Parathyroid adenoma (tissue), 2 donors: ENCODE measurements around the gene CLEC11A.
"Not testable (repeated sequence)": the region's sequence is repeated elsewhere in the genome, so short reads cannot be mapped to it uniquely, and the experiment has no call there.

Experiments used
- H2AFZ ChIP-seq: fragments of 300-600 bp; sonication (generic); one replicate; pipeline ENCODE4 v1.7.0; 2017; ENCODE audit warnings: antibody characterized with exemption, mild to moderate bottlenecking
- H3K27ac ChIP-seq: fragments of 300-600 bp; sonication (generic); one replicate; pipeline ENCODE4 v1.7.0; 2017
- H3K27me3 ChIP-seq: fragments of 300-600 bp; sonication (generic); one replicate; pipeline ENCODE4 v1.7.0; 2017; ENCODE audit warnings: low read length; ENCODE audit not compliant: control insufficient read depth, insufficient read depth
- H3K36me3 ChIP-seq: fragments of 300-600 bp; sonication (generic); one replicate; pipeline ENCODE4 v1.7.0; 2017; ENCODE audit warnings: low read length; ENCODE audit not compliant: control insufficient read depth, insufficient read depth
- H3K4me1 ChIP-seq: fragments of 300-600 bp; sonication (generic); one replicate; pipeline ENCODE4 v1.7.0; 2017; ENCODE audit warnings: control low read depth
- H3K4me2 ChIP-seq: fragments of 300-600 bp; sonication (generic); one replicate; pipeline ENCODE4 v1.7.0; 2017; ENCODE audit warnings: low read length
- H3K4me3 ChIP-seq: fragments of 300-600 bp; sonication (generic); one replicate; pipeline ENCODE4 v1.7.0; 2017; ENCODE audit warnings: low read depth, low read length
- H3K79me2 ChIP-seq: fragments of 300-600 bp; sonication (generic); one replicate; pipeline ENCODE4 v1.7.0; 2017; ENCODE audit warnings: control low read depth
- H3K9ac ChIP-seq: fragments of 300-600 bp; sonication (generic); one replicate; pipeline ENCODE4 v1.7.0; 2017; ENCODE audit warnings: mild to moderate bottlenecking
- H3K9me3 ChIP-seq: fragments of 300-600 bp; sonication (generic); one replicate; pipeline ENCODE4 v1.7.0; 2017; ENCODE audit warnings: low read length; ENCODE audit not compliant: control insufficient read depth
- TF ChIP-seq, protein P1 (sequence below): fragments of 300-600 bp; sonication (generic); IDR thresholded peaks from one replicate; pipeline ENCODE4 v1.7.0; 2017; ENCODE audit warnings: antibody characterized with exemption, mild to moderate bottlenecking
- donor health status: primary hyperparathyroidism.

The CLEC11A gene

DNA sequence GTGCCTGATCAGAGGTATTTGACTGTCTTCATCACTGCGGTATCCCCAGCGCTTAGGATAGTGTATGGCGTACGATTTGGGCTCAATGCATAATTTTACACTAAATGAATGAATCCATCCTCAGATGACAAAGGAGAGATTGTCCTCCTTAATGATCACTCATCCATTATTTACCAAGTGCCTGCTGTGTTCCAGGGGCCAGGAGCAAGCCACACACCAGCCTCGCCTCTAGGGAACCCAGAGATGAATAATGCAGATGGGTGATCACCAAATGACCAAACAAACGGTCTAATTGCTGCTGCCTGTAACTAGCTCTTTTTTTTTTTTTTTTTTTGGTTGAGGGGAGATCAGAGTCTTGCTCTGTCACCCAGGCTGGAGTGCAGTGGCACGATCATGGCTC lies 41.2 kb downstream of the CLEC11A start:
- Histone ChIP-seq H3K9me3 (no peaks in the 10 kb centered on the region), H3K4me3 (no peak overlapping the region), H3K36me3 (no peaks in the 10 kb centered on the region), H3K79me2 (no peaks in the 10 kb centered on the region), H3K27me3 (no peaks in the 10 kb centered on the region), H3K4me2 (no peak overlapping the region), H3K27ac (no peak overlapping the region), H3K9ac (no peak overlapping the region), H2AFZ (no peak overlapping the region), H3K4me1 (peaks cover 5% of the 10 kb centered on the region)
- TF ChIP-seq, protein P1, sequence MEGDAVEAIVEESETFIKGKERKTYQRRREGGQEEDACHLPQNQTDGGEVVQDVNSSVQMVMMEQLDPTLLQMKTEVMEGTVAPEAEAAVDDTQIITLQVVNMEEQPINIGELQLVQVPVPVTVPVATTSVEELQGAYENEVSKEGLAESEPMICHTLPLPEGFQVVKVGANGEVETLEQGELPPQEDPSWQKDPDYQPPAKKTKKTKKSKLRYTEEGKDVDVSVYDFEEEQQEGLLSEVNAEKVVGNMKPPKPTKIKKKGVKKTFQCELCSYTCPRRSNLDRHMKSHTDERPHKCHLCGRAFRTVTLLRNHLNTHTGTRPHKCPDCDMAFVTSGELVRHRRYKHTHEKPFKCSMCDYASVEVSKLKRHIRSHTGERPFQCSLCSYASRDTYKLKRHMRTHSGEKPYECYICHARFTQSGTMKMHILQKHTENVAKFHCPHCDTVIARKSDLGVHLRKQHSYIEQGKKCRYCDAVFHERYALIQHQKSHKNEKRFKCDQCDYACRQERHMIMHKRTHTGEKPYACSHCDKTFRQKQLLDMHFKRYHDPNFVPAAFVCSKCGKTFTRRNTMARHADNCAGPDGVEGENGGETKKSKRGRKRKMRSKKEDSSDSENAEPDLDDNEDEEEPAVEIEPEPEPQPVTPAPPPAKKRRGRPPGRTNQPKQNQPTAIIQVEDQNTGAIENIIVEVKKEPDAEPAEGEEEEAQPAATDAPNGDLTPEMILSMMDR, result no peak

DNA sequence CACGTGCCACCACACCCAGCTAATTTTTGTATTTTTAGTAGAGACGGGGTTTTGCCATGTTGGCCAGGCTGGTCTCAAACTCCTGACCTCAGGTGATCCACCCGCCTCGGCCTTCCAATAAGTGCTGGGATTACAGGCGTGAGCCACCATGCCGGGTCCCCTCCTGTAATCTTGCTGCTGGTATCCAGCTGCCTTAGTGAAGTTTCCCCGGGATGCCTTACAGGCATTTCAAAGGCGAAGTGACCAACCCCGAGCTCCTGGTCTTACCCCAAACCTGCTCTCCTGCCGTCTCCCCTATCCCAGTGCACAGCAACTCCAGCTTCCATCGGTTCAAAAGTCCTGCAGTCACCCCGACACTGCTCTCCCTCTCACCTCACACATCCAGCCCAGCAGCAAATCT lies 43.6 kb downstream of the CLEC11A start:
- not testable (repeated sequence) for H3K4me1 ChIP-seq, H3K9me3 ChIP-seq, H3K27ac ChIP-seq, H3K4me3 ChIP-seq, H3K9ac ChIP-seq, H3K36me3 ChIP-seq, H3K4me2 ChIP-seq, H3K79me2 ChIP-seq, H2AFZ ChIP-seq, H3K27me3 ChIP-seq

DNA sequence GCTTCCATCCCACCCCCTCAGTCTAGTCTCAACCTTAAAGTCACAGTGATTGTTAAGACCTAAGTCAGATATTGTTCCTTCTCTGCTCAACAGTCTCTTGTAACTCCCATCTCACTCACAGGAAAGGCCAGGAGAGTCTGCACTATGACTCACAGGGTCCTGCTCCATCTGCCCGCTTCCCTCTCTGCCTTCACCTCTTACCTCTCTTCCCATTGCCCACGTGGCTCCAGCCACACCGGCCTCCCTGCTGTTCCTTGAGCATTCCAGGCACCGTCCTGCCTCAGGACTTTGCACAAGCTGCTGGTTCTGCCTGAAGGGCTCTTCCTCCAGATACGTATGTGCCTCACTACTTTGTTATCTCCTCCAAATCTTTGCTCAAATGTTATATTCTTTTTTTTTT lies 44.1 kb downstream of the CLEC11A start:
- not testable (repeated sequence) for H3K4me3 ChIP-seq, H2AFZ ChIP-seq

DNA sequence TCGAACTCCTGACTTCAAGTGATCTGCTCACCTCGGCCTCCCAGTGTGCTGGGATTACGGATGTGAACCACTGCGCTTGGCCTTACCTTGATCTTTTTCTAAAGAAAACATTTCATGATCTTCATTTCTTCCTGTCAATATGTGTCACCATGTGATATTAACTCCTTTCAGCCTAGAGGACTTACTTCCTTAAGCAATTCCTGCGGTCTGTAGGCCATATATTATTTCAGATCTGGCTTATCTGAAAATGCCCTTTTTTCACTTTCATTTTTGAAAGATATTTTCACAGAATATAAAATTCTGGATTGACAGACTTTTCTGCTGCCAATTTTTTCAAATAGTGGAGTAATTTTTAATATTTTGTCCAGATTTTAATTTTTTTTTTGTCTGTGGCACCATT lies 45.1 kb downstream of the CLEC11A start:
- no peak overlapping the region for H3K4me2 ChIP-seq
- TF ChIP-seq, protein P1, result no peak
- H3K4me3 ChIP-seq, result no peak overlapping the region
- peaks cover 5% of the 10 kb centered on the region for H3K4me1 ChIP-seq
- H3K36me3 ChIP-seq, result no peaks in the 10 kb centered on the region
- no peak overlapping the region for H2AFZ ChIP-seq
- H3K9ac ChIP-seq, result no peak overlapping the region
- H3K27ac ChIP-seq, result no peak overlapping the region
- H3K79me2 ChIP-seq, result no peaks in the 10 kb centered on the region
- no peaks in the 10 kb centered on the region for H3K27me3 ChIP-seq
- H3K9me3 ChIP-seq, result no peaks in the 10 kb centered on the region

More for the DNA sequence above, 44.1 kb downstream of the CLEC11A start:
- not testable (repeated sequence) for H3K36me3 ChIP-seq, H3K4me2 ChIP-seq, H3K9me3 ChIP-seq, H3K79me2 ChIP-seq, H3K27me3 ChIP-seq, H3K9ac ChIP-seq, H3K27ac ChIP-seq, H3K4me1 ChIP-seq

DNA sequence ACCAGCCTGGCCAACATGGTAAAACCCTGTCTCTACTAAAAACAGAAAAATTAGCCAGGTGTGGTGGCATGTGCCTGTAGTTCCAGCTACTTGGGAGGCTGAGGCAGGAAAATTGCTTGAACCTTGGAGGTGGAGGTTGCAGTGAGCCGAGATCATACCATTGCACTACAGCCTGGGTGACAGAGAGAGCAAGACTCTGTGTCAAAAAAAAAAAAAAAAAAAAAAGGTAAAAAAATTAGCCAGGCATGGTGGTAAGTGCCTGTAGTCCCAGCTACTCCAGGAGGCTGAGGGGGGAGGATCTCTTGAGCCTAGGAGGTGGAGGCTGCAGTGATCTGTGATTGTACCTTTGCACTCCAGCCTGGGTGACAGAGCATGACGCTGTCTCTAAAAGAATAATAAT lies 47.0 kb downstream of the CLEC11A start, which contains the start of gene GPR32:
Gene GPR32 (plus strand): TSS at position 301 of the 400 bp plus-strand sequence. CDS start 137 bp downstream, outside the sequence.
- H3K27me3 ChIP-seq, H3K4me3 ChIP-seq, H3K4me2 ChIP-seq, H3K4me1 ChIP-seq, H3K27ac ChIP-seq, H3K36me3 ChIP-seq, H3K79me2 ChIP-seq, H3K9ac ChIP-seq, H2AFZ ChIP-seq, H3K9me3 ChIP-seq: not testable (repeated sequence)

DNA sequence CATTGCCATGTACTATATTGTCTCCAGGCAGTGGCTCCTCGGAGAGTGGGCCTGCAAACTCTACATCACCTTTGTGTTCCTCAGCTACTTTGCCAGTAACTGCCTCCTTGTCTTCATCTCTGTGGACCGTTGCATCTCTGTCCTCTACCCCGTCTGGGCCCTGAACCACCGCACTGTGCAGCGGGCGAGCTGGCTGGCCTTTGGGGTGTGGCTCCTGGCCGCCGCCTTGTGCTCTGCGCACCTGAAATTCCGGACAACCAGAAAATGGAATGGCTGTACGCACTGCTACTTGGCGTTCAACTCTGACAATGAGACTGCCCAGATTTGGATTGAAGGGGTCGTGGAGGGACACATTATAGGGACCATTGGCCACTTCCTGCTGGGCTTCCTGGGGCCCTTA lies 47.7 kb downstream of the CLEC11A start:
- Histone ChIP-seq H3K4me2 (no peak overlapping the region), H3K27me3 (no peaks in the 10 kb centered on the region), H3K36me3 (no peaks in the 10 kb centered on the region), H3K79me2 (no peaks in the 10 kb centered on the region), H3K27ac (no peak overlapping the region), H3K9ac (no peak overlapping the region), H3K4me1 (no peaks in the 10 kb centered on the region), H3K4me3 (no peak overlapping the region), H3K9me3 (no peaks in the 10 kb centered on the region), H2AFZ (no peak overlapping the region)
- TF ChIP-seq, protein P1, result no peak
